Measurements from ENCODE around the gene DEFB127.
"Not testable (repeated sequence)": the region's sequence is repeated elsewhere in the genome, so short reads cannot be mapped to it uniquely, and the experiment has no call there.

DEFB127 gene
- 0 reads per million in 4 experiments for total RNA-seq

DNA sequence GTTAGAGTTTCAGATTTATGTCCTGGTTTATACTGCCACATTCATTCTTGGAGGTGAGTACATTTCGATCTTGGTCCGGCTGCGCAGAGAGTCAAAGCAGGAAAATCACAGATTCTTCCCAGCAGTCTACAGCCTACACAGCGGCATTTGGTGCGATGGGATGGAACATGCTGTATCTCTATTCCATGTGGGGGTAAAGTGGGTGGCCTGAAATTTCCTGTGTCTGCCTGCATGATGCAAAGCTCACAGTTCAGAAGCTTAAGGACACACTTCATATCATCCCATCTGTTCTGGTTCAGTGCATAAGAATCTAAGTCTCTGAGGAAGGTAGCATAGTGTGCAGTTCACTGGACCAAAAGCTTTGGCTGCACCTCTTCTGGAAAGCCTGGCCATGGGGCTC, at the start of gene DEFB127:
TSS of gene DEFB127 (plus strand) at position 301 of the 400 bp plus-strand sequence. CDS start at position 392, 91 bp downstream.
- DNase-seq: no peak

DNA sequence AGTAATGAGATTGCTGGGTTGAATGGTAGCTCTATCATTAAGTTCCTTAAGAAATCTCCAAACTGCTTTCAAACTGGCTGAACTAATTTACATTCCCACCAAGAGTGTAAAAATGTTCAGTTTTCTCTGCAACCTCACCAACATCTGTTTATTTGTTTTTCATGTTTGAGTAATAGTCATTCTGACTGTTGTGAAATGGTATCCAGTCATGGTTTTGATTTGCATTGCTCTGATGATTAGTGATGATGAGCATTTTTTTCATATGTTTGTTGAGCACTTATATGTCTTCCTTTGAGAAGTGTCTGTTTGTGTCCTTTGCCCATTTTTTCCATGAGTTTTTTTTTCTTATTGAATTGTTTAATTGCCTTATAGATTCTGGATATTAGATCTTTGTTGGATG, 44.9 kb upstream of the DEFB127 start:
- DNase-seq: no peak

DNA sequence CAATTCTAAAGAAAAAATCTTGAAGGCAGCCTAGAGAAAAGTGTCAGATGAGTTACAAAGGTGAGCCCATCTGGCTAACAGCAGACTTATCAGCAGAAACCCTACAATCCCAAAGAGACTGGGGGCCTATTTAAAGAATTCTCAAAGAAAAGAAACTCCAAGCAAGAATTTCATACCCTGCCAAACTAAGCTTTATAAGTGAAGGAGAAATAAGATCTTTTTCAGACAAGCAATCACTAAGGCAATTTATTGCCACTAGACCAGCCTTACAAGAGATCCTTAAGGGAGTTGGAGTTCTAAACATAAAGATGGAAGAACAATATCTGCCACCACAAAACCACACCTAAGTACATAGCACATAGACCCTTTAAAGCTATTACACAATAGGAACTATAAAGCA, 39.7 kb upstream of the DEFB127 start:
- DNase-seq: no peak

DNA sequence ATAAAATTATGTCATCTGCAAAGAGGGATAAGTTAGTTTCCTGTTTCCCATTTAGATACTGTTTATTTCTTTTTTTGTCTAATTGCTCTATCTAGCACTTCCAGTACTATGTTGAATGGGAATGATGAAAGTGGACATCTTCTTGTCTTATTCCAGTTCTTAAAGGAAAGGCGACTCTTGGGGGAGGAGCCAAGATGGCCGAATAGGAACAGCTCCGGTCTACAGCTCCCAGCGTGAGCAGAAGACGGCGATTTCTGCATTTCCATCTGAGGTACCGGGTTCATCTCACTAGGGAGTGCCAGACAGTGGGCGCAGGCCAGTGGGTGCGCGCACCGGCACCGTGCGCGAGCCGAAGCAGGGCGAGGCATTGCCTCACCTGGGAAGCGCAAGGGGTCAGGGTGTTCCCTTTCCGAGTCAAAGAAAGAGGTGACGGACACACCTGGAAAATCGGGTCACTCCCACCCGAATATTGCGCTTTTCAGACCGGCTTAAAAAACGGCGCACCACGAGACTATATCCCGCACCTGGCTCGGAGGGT, 27.4 kb upstream of the DEFB127 start:
- DNase-seq: not testable (repeated sequence)

DNA sequence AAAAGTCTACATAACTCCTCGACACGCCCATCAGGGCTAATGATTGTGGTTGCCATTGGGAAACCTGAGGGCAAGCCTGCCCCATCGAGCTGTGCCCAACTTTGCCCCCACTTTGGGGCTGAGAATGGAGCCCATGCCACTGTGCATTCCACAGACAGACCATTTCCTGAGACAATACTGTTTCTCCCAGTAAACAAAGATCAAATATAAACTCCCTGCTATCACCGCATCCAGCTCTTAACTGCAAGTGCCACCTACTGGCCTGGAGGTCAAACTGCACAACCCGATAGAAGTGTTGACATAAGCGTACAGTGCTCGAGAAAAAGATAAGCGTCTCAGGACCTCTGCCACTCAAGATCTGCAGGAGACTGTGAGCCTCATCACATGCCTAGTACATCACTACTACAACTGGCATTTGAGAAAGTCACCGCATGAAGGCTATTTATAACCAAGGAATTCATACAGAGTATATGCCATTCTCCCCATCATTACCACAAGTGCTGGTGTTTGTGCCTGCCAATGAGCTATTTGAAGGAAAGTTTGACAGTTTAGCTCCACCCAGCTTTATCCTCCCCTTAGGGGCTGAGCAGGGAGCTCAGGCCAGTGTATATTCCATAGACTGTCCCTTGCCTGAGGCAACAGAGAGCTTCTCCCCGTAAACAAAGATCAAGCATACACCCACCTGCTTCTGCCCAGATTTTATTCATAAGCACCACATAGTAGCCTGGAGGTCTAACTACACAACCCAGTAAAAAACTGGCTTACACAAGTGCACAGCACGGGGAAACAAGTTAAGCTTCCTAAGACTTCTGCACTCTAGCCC, 19.4 kb upstream of the DEFB127 start:
- no peak for DNase-seq

DNA sequence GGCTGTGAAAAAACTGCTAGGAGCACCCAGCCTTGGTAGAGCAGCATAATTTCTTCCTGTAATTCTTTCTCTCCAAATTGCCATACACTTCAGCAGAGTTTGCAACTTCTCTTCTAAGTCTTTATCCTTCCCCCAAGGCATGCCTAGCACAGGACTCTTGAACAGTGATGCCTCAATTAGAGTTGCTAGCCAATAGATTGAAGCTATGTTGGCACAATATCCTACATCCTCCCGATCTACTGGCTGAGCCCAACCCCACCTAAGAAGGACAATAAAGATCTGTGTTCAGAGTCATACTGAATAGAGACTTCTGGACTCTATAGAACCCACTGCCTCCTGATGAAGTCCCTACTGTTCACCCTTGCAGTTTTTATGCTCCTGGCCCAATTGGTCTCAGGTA, 15.0 kb upstream of the DEFB127 start, which contains the start of gene DEFB126:
TSS of gene DEFB126 (plus strand) at position 301 of the 400 bp plus-strand sequence. CDS start at position 340, 39 bp downstream.
- DNase-seq: no peak

GRCh38 chr20:145877-146276, 11.4 kb upstream of the DEFB127 start:
- DNase-seq: no peak

DNA sequence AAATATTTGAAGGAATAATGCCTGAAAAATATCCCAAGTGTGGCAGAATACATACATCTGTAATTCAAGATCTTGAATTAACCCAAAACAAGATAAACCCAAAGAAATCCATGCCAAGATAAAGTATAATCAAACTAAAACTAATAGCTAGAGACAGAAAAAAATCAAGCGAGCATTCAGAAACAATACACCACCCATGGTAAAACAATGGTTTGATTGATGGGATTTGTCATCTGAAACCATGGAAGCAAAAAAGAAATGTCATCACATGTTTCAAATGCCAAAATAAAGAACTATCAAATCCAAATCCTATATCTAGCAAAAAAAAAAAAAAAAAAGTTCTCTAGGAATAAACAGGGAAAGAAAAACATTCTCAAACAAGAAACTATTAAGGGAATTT, 5.1 kb upstream of the DEFB127 start:
- no peak for DNase-seq

DNA sequence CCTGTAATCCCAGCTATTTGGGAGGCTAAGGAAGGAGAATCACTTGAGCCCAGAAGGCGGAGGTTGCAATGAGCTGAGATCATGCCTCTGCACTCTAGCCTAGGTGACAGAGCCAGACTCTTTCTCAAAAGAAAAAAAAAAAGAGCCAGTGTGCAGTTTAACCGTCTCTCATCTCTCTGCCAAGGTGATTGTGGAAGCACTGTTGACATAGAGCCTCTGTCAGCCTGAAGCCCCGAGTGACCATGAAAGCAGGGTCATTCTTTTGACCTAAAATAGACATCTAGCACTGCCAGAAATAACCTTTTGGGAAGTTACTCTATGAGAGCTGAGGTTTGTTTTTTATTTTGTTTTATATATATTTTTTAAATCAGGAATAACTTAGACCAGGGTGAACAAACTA, 7.4 kb downstream of the DEFB127 start:
- no peak for DNase-seq

- no peak for DNase-seq
Measured at GRCh38 chr20:168876-169275, 11.6 kb downstream of the DEFB127 start.

GRCh38 chr20:184288-184687, 27.0 kb downstream of the DEFB127 start:
- no peak for DNase-seq

- DNase-seq: no peak
Measured at GRCh38 chr20:187733-188132, 30.5 kb downstream of the DEFB127 start.

DNA sequence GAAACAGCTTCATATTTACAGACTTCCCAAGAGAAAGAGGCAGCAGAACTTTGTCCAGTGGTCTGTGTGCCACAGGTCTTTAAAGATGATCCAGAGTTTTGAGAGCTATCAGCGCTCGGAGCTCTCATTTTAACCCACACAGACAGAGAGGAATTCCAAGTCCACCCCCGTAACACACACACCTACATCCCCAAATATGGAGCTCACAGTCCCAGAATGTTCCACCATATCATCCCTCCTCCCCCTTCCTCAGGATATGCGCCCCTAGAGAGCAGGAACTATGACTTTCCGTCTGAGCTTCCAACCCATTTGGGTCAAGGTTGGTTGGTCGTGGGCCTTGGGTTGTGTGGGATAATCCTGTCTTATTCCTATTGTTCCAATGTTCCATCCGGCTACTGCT, 32.4 kb downstream of the DEFB127 start, which contains the start of gene DEFB128:
TSS of gene DEFB128 (minus strand) at position 101 of the 400 bp plus-strand sequence. CDS start at position 13, 88 bp downstream.
- no peak for DNase-seq

DNA sequence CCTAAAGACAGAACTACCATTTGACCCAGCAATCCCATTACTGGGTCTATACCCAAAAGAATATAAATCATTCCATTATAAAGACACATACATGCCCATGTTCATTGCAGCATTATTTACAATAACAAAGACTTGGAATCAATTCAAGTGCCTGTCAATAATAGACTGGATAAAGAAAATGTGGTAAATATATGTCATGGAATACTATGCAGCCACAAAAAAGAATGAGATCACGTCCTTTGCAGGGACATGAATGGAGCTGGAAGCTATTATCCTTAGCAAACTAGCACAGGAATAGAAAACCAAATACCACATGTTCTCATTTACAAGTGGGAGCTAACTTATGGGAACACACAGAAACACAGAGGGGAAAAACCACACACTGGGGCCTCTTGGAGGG, 41.0 kb downstream of the DEFB127 start:
- DNase-seq: no peak

- no peak for DNase-seq
Measured at GRCh38 chr20:199996-200395, 42.7 kb downstream of the DEFB127 start.

- DNase-seq: not testable (repeated sequence)
Measured at GRCh38 chr20:203630-204029, 46.4 kb downstream of the DEFB127 start.

Measured in effector CD8-positive, alpha-beta T cell (primary cell).